H9 (cell line): ENCODE measurements around the gene MEA1. TPM values are rescaled to one million over a fixed set of nuclear protein-coding genes. Genes with fewer than 3 reads are reported as not detected.

Source experiments
- DNase-seq: peaks from one replicate; pipeline ENCODE4 v3.0.0-alpha.2; 2017
- H2AFZ ChIP-seq: one replicate; pipeline ENCODE4 v1.6.1; 2013; ENCODE audit warnings: mild to moderate bottlenecking, low read length, control low read depth, moderate library complexity
- H2AK5ac ChIP-seq: 2 replicates; pipeline ENCODE4 v1.6.1; 2013; ENCODE audit warnings: low read length, control low read depth, mixed read lengths; ENCODE audit not compliant: insufficient read length
- H2BK120ac ChIP-seq: one replicate; pipeline ENCODE4 v1.6.1; 2013; ENCODE audit warnings: low read depth, mild to moderate bottlenecking, low read length, control low read depth, inconsistent platforms; ENCODE audit not compliant: poor library complexity, severe bottlenecking
- H2BK12ac ChIP-seq: 2 replicates; pipeline ENCODE4 v1.6.1; 2013; ENCODE audit warnings: low read length, control low read depth, mixed read lengths, low read depth; ENCODE audit not compliant: insufficient read length
- H2BK15ac ChIP-seq: 2 replicates; pipeline ENCODE4 v1.6.1; 2013; ENCODE audit warnings: low read depth, low read length, control low read depth
- H2BK20ac ChIP-seq: one replicate; pipeline ENCODE4 v1.6.1; 2013; ENCODE audit warnings: low read depth, mild to moderate bottlenecking, low read length, control low read depth, inconsistent platforms; ENCODE audit not compliant: poor library complexity, severe bottlenecking
- H2BK5ac ChIP-seq: 2 replicates; pipeline ENCODE4 v1.6.1; 2013; ENCODE audit warnings: low read length, control low read depth, mixed read lengths; ENCODE audit not compliant: insufficient read length
- H3K14ac ChIP-seq: 2 replicates; pipeline ENCODE4 v1.6.1; 2013; ENCODE audit warnings: low read length, control low read depth; ENCODE audit not compliant: insufficient read depth
- H3K18ac ChIP-seq: 2 replicates; pipeline ENCODE4 v1.6.1; 2013; ENCODE audit warnings: low read depth, mild to moderate bottlenecking, mixed read lengths, low read length, control low read depth; ENCODE audit not compliant: insufficient read length
- H3K23ac ChIP-seq: 2 replicates; pipeline ENCODE4 v1.6.1; 2013; ENCODE audit warnings: low read length, control low read depth, mixed read lengths, low read depth; ENCODE audit not compliant: insufficient read length
- H3K23me2 ChIP-seq: 2 replicates; pipeline ENCODE4 v1.6.1; 2013; ENCODE audit warnings: low read depth, mild to moderate bottlenecking, mixed read lengths, low read length, control low read depth; ENCODE audit not compliant: insufficient read length, poor library complexity, severe bottlenecking
- H3K27ac ChIP-seq: 2 replicates; pipeline ENCODE4 v1.5.1; 2013; ENCODE audit warnings: low read length, control low read depth, mixed read lengths, low read depth; ENCODE audit not compliant: insufficient read length
- H3K27me3 ChIP-seq: 2 replicates; pipeline ENCODE4 v1.6.1; 2013; ENCODE audit warnings: low read length, control low read depth, inconsistent platforms; ENCODE audit not compliant: insufficient read depth
- H3K4ac ChIP-seq: 2 replicates; pipeline ENCODE4 v1.6.1; 2013; ENCODE audit warnings: low read depth, mild to moderate bottlenecking, control low read depth, inconsistent platforms, low read length, moderate library complexity
- H3K4me1 ChIP-seq: 2 replicates; pipeline ENCODE4 v1.6.1; 2013; ENCODE audit warnings: low read length, control low read depth, inconsistent platforms; ENCODE audit not compliant: insufficient read depth
- H3K4me2 ChIP-seq: 2 replicates; pipeline ENCODE4 v1.6.1; 2013; ENCODE audit warnings: low read length, control low read depth, mixed read lengths; ENCODE audit not compliant: insufficient read length, insufficient read depth
- H3K56ac ChIP-seq: 2 replicates; pipeline ENCODE4 v1.6.1; 2013; ENCODE audit warnings: low read depth, mild to moderate bottlenecking, mixed read lengths, low read length, control low read depth; ENCODE audit not compliant: insufficient read length
- H3K79me1 ChIP-seq: 2 replicates; pipeline ENCODE4 v1.6.1; 2013; ENCODE audit warnings: low read depth, mild to moderate bottlenecking, moderate library complexity, low read length, control low read depth, inconsistent platforms; ENCODE audit not compliant: insufficient read depth, poor library complexity, severe bottlenecking
- H3K79me2 ChIP-seq: 2 replicates; pipeline ENCODE4 v1.6.1; 2013; ENCODE audit warnings: low read length, control low read depth, inconsistent platforms; ENCODE audit not compliant: insufficient read depth
- H3K9ac ChIP-seq: 2 replicates; pipeline ENCODE4 v1.6.1; 2013; ENCODE audit warnings: low read length, control low read depth, mixed read lengths; ENCODE audit not compliant: insufficient read length; ENCODE audit errors: extremely low read depth
- H3K9me3 ChIP-seq: one replicate; pipeline ENCODE4 v1.6.1; 2013; ENCODE audit warnings: low read depth, low read length, inconsistent platforms; ENCODE audit not compliant: control insufficient read depth
- H3T11ph ChIP-seq: one replicate; pipeline ENCODE4 v1.6.1; 2013; ENCODE audit warnings: mild to moderate bottlenecking, low read length, control low read depth, inconsistent platforms
- H4K20me1 ChIP-seq: one replicate; pipeline ENCODE4 v1.6.1; 2013; ENCODE audit not compliant: control insufficient read depth, insufficient read length, insufficient read depth
- H4K5ac ChIP-seq: 2 replicates; pipeline ENCODE4 v1.6.1; 2013; ENCODE audit warnings: low read depth, mild to moderate bottlenecking, mixed read lengths, low read length, control low read depth; ENCODE audit not compliant: insufficient read length
- H4K8ac ChIP-seq: replicated peaks from 2 replicates; pipeline ENCODE4 v1.6.1; 2013; ENCODE audit warnings: low read length, control low read depth, mixed read lengths, low read depth; ENCODE audit not compliant: insufficient read length
- H4K91ac ChIP-seq: 2 replicates; pipeline ENCODE4 v1.6.1; 2013; ENCODE audit warnings: low read depth, mild to moderate bottlenecking, moderate library complexity, mixed read lengths, low read length, control low read depth; ENCODE audit not compliant: insufficient read length
- H3K27ac Mint-ChIP-seq, 3 experiments: 2 replicates in 2 of 3; 3 replicates in 1 of 3; pipeline ENCODE4 v1.8.0; 2020 to 2021; ENCODE audit warnings: mixed read lengths in 3 of 3, mild to moderate bottlenecking in 1 of 3, moderate library complexity in 1 of 3
- H3K27me3 Mint-ChIP-seq: 2 replicates; pipeline ENCODE4 v1.8.0; 2021; ENCODE audit warnings: low read depth, mild to moderate bottlenecking, moderate library complexity, mixed read lengths
- H3K36me3 Mint-ChIP-seq, 3 experiments: 2 replicates in 2 of 3; 3 replicates in 1 of 3; pipeline ENCODE4 v1.8.0; 2020 to 2021; ENCODE audit warnings: low read depth in 3 of 3, mixed read lengths in 3 of 3; ENCODE audit not compliant: insufficient read depth in 1 of 3
- H3K4me1 Mint-ChIP-seq, 2 experiments: 2 replicates each; pipeline ENCODE4 v1.8.0; 2020; ENCODE audit warnings: mixed read lengths in 2 of 2
- H3K4me3 Mint-ChIP-seq, 2 experiments: 2 replicates in 1 of 2; 3 replicates in 1 of 2; pipeline ENCODE4 v1.8.0; 2020 to 2021; ENCODE audit warnings: mild to moderate bottlenecking in 2 of 2, mixed read lengths in 2 of 2, moderate library complexity in 1 of 2
- H3K9me3 Mint-ChIP-seq, 2 experiments: 2 replicates in 1 of 2; 3 replicates in 1 of 2; pipeline ENCODE4 v1.8.0; 2020; ENCODE audit warnings: mild to moderate bottlenecking in 2 of 2, mixed read lengths in 2 of 2, moderate library complexity in 1 of 2
- CTCF ChIP-seq: fragments of 200-600 bp; sonication (generic); conservative IDR thresholded peaks from 3 replicates; pipeline ENCODE4 v1.8.0; 2021; ENCODE audit warnings: antibody characterized with exemption, mild to moderate bottlenecking
- WGBS: extraction: QIAGEN DNeasy Blood & Tissue Kit; methylation state at CpG from one replicate; pipeline ENCODE4 v1.1.7; 2013; ENCODE audit warnings: missing lambda C conversion rate, low lambda C conversion rate, mixed read lengths; ENCODE audit not compliant: insufficient read length; ENCODE audit errors: extremely low coverage; 5-methylcytosine and 5-hydroxymethylcytosine counted together
- total RNA-seq: library from RNA; stranded (reverse); gene quantifications from 2 replicates; pipeline ENCODE4 v1.2.1, GENCODE V29; 2021

The MEA1 gene
- total RNA-seq, 1 experiment from 2014 or later, result 113 TPM

- Histone ChIP-seq H4K91ac (no peak overlapping the region), H2AFZ (no peak overlapping the region), H3K23ac (no peak overlapping the region), H2BK120ac (no peak overlapping the region), H2BK12ac (no peak overlapping the region), H3K4ac (no peak overlapping the region), H3K9ac (no peak overlapping the region), H2BK20ac (no peak overlapping the region), H3K14ac (no peak overlapping the region), H2BK15ac (no peak overlapping the region), H3K9me3 (no peaks in the 10 kb centered on the region), H4K8ac (no peak overlapping the region), H3K79me1 (no peaks in the 10 kb centered on the region), H2AK5ac (no peak overlapping the region), H3K4me2 (no peak overlapping the region), H4K20me1 (no peaks in the 10 kb centered on the region), H3K27ac (no peak overlapping the region), H3K23me2 (no peaks in the 10 kb centered on the region), H3K18ac (no peak overlapping the region), H3T11ph (no peak overlapping the region), H2BK5ac (no peak overlapping the region), H3K4me1 (no peaks in the 10 kb centered on the region), H3K79me2 (no peaks in the 10 kb centered on the region), H3K56ac (no peak overlapping the region), H3K27me3 (no peaks in the 10 kb centered on the region), H4K5ac (no peak overlapping the region)
- Mint-ChIP-seq H3K36me3 (peaks cover 31 to 84% (median 66%) of the 10 kb centered on the region in 3 experiments), H3K4me3 (peak overlapping the region in 1 of 2 experiments; percentile 11; a peak in 1 of 5 replicates), H3K27me3 (no peaks in the 10 kb centered on the region; the same call in none of the 2 replicates), H3K9me3 (no peaks in the 10 kb centered on the region; a peak in 1 of 5 replicates), H3K27ac (peak overlapping the region in 1 of 3 experiments; percentile 37; a peak in 1 of 7 replicates), H3K4me1 (no peaks in the 10 kb centered on the region)
- no peak for DNase-seq
- no CpG with 5 or more reads among the region's 9 CpGs for WGBS
- TF ChIP-seq CTCF, result no peak
Observed at GRCh38 chr6:43037706-43038105, 24.0 kb upstream of the MEA1 start.
